ENCODE data around the gene CHID1.
A peak's percentile ranks its signal among the peaks of the same experiment; 100 is the strongest.

The CHID1 gene

GRCh38 chr11:910589-911030 is at the start of gene CHID1:
Gene CHID1, minus strand, starts transcription at chr11:910810. Its CDS starts 5,994 bp downstream, at chr11:904816.
- DNase-seq: peak; percentile 20 to 28

- DNase-seq: no peak
Observed at GRCh38 chr11:959608-960007, 49.0 kb upstream of the CHID1 start.

- no peak for DNase-seq
Observed at GRCh38 chr11:959027-959426, 48.4 kb upstream of the CHID1 start.

GRCh38 chr11:958101-958500 is 47.5 kb upstream of the CHID1 start:
- no peak for DNase-seq

GRCh38 chr11:957212-957920 is 46.8 kb upstream of the CHID1 start:
- DNase-seq: no peak

- DNase-seq: no peak
Observed at GRCh38 chr11:955154-956063, 44.8 kb upstream of the CHID1 start.

- DNase-seq: no peak
Observed at GRCh38 chr11:954392-955153, 44.0 kb upstream of the CHID1 start.

GRCh38 chr11:953512-953911 is 42.9 kb upstream of the CHID1 start:
- peak in 1 of 2 experiments; percentile 50 for DNase-seq

GRCh38 chr11:952406-953385 is 42.1 kb upstream of the CHID1 start:
- no peak for DNase-seq

GRCh38 chr11:951507-951906 is 40.9 kb upstream of the CHID1 start:
- no peak for DNase-seq

- no peak for DNase-seq
Observed at GRCh38 chr11:947744-948143, 37.1 kb upstream of the CHID1 start.

GRCh38 chr11:945986-946385 is 35.4 kb upstream of the CHID1 start:
- DNase-seq: no peak

- DNase-seq: no peak
Observed at GRCh38 chr11:944711-945470, 34.3 kb upstream of the CHID1 start.

- no peak for DNase-seq
Observed at GRCh38 chr11:942823-943222, 32.2 kb upstream of the CHID1 start.

- no peak for DNase-seq
Observed at GRCh38 chr11:940496-941135, 30.0 kb upstream of the CHID1 start.

- DNase-seq: no peak
Observed at GRCh38 chr11:937841-938261, 27.2 kb upstream of the CHID1 start.

- DNase-seq: no peak
Observed at GRCh38 chr11:936199-936598, 25.6 kb upstream of the CHID1 start.

- no peak for DNase-seq
Observed at GRCh38 chr11:934527-934926, 23.9 kb upstream of the CHID1 start.

- DNase-seq: no peak
Observed at GRCh38 chr11:933936-934335, 23.3 kb upstream of the CHID1 start.

- DNase-seq: no peak
Observed at GRCh38 chr11:933142-933851, 22.7 kb upstream of the CHID1 start.
